H1 (cell line): ENCODE results near the gene MPV17L2. TPM values are rescaled to one million over a fixed set of nuclear protein-coding genes. Genes with fewer than 3 reads are reported as not detected.

Experiments used
- ASH2L ChIP-seq: fragments of 200-600, 300-600 bp; sonication (generic); IDR thresholded peaks from one replicate; pipeline ENCODE4 v1.7.1; 2017; ENCODE audit warnings: low read length
- CBX5 ChIP-seq: fragments of 300-800, 300-1000 bp; sonication (generic); IDR thresholded peaks from 2 replicates; pipeline ENCODE4 v1.7.1; 2016; ENCODE audit warnings: antibody characterized with exemption, low read length, low read depth
- CHD7 ChIP-seq: fragments of 300-600 bp; sonication (generic); IDR thresholded peaks from 2 replicates; pipeline ENCODE4 v1.7.1; 2012; ENCODE audit warnings: low read length, moderate library complexity, mild to moderate bottlenecking, inconsistent platforms; ENCODE audit not compliant: insufficient replicate concordance
- KDM4A ChIP-seq: IDR thresholded peaks from one replicate; pipeline ENCODE4 v1.7.1; 2012; ENCODE audit warnings: low read depth, mild to moderate bottlenecking, moderate library complexity, low read length, inconsistent platforms; ENCODE audit not compliant: severe bottlenecking
- MAX ChIP-seq: IDR thresholded peaks from 2 replicates; pipeline ENCODE4 v1.6.1; 2012; ENCODE audit warnings: inconsistent platforms
- RAD21 ChIP-seq, 2 experiments: IDR thresholded peaks in 1 of 2; conservative IDR thresholded peaks in 1 of 2; 2 replicates each; pipeline ENCODE4 v1.6.1; 2011; ENCODE audit warnings: low read depth in 2 of 2, low read length in 2 of 2, improper control_type of control experiment in 1 of 2, inconsistent platforms in 1 of 2, mild to moderate bottlenecking in 1 of 2, moderate library complexity in 1 of 2
- TBP ChIP-seq: IDR thresholded peaks from 2 replicates; pipeline ENCODE4 v1.6.1; 2011; ENCODE audit warnings: low read depth, low read length, improper control_type of control experiment
- polyA plus RNA-seq, 7 experiments: library from polyadenylated mRNA; depleted of rRNA in 3 of 7; stranded (reverse) in 5 of 7; unstranded in 2 of 7; fragments of >200 nt in 5 of 7; fragments of 200-250 nt in 2 of 7; gene quantifications; 1 replicate in 5 of 7; 2 replicates in 1 of 7; 4 replicates in 1 of 7; pipeline versions ENCODE4 v1.2.1 to v1.2.3, GENCODE V29; 2011 to 2013; ENCODE audit warnings: missing spikeins in 2 of 7, mixed read lengths in 2 of 7
- total RNA-seq: library from RNA; stranded (reverse); fragmentation: NEBNext Ultra II Directional; extraction: Animal tissue kit (Norgen Biotek cat#: 25700); gene quantifications from 2 replicates; pipeline ENCODE4 v1.2.1, GENCODE V29; 2021

Gene MPV17L2
- total and polyA plus RNA-seq, 2 of the 8 experiments (the other 6 are each of a cell fraction or from before 2014, with no cell fraction given), result 24.2 to 82.6 TPM

DNA sequence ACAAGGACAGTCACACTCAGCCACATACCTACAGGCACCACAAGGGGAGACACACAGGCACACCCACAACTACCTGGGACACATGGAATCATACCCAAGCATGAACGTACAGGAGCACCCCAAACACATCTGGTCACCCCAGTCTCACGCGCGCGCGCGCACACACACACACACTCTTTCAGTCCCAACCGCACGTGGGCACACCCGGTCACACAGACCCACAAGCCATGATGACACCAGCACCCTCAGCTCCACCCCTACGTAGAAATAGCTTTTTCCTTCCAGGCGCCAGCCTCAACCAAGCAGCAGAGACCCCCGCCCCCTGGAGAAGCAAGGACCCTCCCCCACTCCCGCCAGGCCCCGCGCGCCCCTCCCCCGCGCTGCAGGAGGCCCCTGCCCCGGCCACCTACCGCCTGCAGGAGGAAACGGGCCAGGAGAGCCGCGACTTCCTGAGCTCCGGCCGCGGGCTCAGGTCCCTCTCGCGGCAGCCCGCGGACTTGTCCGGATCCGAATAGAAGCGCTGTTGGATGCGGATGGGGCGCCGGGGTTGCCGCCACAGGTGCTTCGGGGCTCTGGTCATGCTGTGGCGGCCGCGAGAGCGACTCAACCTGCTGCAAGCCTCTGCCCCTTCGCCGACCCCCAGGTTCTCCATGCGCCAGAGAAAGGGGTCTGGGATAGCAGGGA, 39.7 kb downstream of the MPV17L2 start (continued):
- no peak for TF ChIP-seq CHD7
- TF ChIP-seq RAD21 (IDR thresholded peaks at IDR 0.05 in 1 of 2, conservative IDR thresholded peaks at IDR 0.05 in 1 of 2; ENCODE audit: low read depth in 2 of 2, low read length in 2 of 2), result peak; percentile 28 to 44; a peak in 2 of 4 replicates
- TF ChIP-seq MAX, result peak; percentile 61; the same call in 1 of the 2 replicates
- no peak for TF ChIP-seq CBX5
- peak; percentile 25; the same call in 1 of the 2 replicates for TF ChIP-seq TBP
- peak; percentile 69 for TF ChIP-seq ASH2L
- peak; percentile 2 for TF ChIP-seq KDM4A
